ENCODE results near the gene CPNE5.
A peak's percentile ranks its signal among the peaks of the same experiment; 100 is the strongest.

CPNE5 gene

GRCh38 chr6:36856277-36856676 is 17.0 kb upstream of the CPNE5 start:
- DNase-seq = no peak

DNA sequence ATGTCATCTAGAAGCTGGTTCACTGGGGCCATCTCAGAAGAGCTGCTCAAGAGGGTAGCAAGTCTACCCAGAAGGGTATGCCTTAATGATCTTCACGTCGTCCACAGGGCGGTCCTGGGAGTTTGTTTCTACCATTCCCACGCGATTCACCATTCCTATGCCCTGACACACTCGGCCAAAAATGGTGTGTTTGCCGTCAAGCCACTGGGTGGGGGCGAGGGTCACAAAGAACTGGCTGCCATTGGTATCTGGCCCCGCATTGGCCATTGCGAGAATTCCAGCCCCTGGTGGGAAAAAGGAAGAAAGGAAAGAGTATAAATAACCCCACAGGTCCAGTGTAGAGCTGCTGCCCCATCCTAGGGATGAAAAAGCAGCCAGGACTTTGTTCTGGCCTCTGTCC is 16.5 kb upstream of the CPNE5 start:
- DNase-seq = no peak

DNA sequence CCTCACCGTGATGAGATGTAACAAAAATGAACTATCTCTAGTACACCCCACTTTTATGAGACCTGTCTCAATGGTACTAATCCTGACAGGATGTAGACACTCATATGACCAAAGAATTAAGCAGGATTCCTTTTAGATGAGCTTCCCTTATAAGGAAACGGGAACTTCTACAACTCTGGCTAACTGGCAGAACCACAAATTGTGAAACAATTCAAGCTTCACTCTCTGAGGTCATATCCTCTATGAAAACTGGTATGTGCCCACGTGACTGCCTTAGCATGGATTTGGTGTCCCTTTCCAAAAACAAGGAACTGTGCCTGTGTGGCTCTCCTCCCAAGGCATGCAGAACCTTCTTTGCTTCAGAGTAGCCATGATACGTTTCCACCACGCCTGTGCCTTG is 14.1 kb upstream of the CPNE5 start:
- DNase-seq = no peak

- no peak for DNase-seq
These were observed 13.4 kb upstream of the CPNE5 start for GRCh38 chr6:36852481-36853147.

GRCh38 chr6:36851626-36852025 is 12.4 kb upstream of the CPNE5 start:
- DNase-seq = no peak

- peak; percentile 56 for DNase-seq
These were observed 11.9 kb upstream of the CPNE5 start for GRCh38 chr6:36851149-36851614.

DNA sequence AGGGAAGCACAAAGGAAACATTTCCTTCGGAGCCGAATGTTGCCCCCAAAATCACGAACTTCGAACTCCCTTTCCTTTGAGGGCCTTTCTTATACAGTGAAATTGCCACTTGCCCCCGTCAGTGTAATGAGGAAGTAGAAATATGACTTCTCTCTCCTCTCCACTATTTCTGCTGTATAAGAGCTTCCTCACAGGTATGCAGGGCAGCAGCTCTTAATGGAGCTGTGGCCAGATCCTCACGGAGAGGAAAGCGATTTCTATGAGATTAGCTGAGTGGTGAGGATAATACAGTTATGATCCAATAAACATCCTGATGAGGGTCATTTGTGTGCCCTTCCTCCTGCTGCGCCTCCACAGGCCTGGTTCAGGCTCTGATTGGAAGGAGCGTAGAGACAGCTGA is 10.8 kb upstream of the CPNE5 start:
- no peak for DNase-seq

DNA sequence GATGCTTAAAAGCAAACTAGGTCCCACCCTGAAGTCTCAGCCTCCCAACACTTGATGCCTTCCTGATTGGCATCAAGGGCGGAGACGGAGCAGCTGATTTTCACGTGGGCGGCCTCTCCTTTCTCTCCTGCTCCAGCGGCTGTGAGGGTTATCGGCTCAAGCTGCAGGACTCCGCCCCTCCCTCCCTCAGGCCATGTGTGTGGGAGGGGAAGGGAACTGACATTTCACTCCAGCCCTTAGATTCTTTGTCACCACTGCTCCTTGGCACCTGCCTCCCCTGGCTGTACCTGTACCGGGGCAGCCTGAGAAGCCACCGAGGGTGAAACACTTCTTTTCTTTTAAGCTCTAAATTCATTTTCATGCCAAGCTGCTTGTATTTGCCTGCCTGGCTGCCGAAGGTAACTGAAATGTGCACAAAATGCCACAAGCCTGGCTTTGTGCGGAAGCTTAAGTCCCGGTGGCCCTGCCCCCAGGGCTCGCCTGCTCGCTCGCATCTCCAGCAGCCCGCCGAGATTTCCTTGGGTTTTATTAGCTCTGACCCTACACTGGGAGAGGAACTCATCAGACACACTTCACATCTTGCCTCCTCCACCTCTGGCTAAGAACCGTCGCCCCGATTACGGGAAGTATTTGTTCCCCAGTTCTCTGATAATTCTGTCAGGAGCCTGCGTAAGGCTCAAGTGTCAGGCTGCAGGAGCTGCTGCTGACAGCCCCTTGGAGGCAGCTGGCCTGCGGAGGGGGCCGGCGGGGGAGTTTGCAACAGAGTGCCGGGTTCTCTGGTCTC is 9.6 kb upstream of the CPNE5 start:
- DNase-seq = no peak

DNA sequence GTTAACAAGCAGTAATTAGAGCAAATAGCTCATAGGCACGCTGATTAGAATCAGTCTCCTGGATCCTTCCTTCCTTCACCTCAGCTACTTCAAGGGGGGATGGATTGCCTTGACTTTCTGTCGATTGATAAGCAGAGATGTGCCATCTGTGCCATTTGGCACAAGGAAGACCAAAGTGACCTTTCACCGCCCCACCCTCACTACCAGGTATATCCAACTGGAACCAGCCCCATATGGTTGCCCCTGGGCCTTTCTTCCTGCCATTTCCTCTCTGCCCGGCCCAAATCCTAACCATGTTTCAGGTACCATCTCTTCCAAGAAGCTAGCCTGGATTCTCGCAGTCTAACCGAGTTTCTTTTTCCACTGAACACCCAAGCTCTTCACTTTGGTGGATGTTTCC is 8.7 kb upstream of the CPNE5 start:
- no peak for DNase-seq

DNA sequence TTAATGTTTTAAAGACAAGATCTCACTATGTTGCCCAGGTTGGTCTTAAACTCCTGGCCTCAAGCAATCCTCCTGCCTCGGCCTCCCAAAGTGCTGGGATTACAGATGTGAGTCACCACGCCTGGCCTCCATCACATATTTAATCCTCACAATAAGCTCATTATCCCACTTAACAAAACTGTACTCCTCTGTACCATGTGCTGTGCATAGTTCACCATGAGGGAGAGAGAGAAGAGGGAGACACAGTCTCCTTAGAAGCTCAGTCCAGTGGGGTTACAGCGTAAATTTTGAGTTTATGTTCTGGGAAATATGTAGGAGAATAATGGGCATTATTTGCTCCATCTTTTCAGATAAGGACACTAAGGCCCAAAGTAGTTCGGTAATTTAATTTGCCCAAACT is 7.9 kb upstream of the CPNE5 start:
- DNase-seq = no peak

DNA sequence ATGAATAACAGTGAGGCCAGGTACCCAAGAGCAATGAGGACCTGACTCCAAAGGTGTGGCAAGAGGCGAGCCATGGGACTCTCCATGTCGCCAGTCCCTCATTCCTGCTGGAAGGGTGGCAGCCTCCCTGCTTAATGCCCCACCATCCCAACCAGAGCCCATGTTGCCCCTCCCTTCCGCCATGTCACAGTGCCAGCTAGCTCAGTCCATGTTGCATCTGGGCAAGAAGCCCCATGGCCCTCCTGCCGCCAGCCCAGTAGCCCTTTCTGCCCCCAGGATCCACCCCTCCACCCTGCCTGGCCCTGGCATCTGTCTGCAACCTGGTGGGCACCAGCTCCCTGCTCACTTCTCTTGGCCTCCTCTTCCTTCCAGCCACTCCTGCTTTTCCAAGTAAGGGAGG is 6.0 kb upstream of the CPNE5 start:
- DNase-seq = no peak

- no peak for DNase-seq
These were observed 5.3 kb upstream of the CPNE5 start for GRCh38 chr6:36844232-36845170.

GRCh38 chr6:36843170-36843569 is 3.9 kb upstream of the CPNE5 start:
- DNase-seq = no peak

DNA sequence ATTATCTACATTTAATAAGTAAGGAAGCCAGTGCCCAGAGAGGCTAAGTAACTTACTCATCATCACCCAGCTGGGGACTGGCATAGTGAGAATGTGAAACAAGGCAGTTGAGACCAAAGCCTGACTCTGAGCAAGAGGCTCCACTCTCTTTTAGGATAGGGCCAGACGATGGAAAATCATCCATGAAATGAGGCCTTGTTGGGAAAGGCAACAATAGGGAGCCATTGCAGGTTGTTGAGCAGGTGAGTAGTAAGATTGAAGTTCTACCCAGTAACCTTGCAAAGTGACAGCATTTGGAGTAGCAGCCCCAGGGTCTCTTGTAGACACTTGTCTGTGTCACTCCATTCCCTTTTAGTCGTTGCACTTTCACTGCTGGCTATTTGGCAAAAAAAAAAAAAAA is 2.5 kb upstream of the CPNE5 start:
- DNase-seq = no peak

DNA sequence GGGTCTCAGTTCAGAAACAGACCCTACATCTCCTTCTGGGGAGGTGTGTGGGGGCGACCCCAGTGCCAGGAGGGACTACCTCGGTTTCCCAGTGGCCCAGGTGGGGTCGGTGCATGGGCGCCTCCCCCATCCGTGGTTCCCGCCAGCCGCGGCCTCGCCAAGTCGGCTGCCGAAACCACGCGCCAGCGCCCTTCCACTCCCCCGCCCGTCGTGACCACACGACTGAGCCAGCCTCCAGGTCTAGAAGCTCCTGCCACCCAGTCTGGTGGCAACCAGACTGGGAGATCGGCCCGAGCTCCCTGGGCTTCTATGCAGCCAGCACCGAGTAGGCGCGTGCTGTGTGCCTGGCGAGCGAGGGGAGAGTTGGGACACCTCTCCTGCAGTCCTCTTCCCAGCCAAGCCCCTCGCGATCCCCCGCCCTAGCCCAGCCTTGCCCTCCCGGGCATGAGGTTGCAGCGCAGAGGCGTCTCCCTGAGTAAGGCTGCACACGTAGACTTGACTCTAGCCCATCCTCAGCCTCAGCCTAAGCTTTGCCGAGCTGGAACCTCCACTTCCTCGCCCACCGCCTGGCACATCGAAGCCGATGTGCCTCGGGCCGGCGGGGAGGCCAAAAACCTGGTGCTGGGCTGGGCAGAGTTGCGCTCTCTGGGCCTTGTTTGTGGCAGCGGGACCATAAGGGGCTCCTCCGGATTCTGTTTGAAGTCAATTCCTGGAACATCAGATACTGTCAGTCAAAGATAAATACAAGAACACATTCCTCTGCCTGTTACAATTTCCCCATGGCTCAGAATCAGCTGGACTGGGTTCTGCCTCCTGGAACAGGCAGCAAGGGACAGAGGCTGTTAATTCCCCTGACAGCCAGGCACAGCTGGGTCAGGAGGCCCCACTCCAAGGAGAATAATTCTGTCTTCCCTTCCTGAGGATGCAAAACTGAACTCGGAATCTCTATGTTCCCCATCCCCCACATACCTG is 1.5 kb upstream of the CPNE5 start:
- peak; percentile 56 for DNase-seq

GRCh38 chr6:36839749-36840431 is 646 bp upstream of the CPNE5 start:
- peak; percentile 64 for DNase-seq

GRCh38 chr6:36837686-36838085 is 1.6 kb downstream of the CPNE5 start:
- no peak for DNase-seq

- no peak for DNase-seq
These were observed 2.3 kb downstream of the CPNE5 start for GRCh38 chr6:36837022-36837339.

- DNase-seq = no peak
These were observed 2.9 kb downstream of the CPNE5 start for GRCh38 chr6:36836111-36837021.

GRCh38 chr6:36834576-36835341 is 4.5 kb downstream of the CPNE5 start:
- peak; percentile 67 for DNase-seq

All from left hindlimb (tissue), 1 donor.